Neuron (in vitro differentiated cells): ENCODE data around the gene CIC.

Experiments used
- H2AFZ ChIP-seq: one replicate; pipeline ENCODE4 v1.6.1; 2013; ENCODE audit warnings: low read depth, mild to moderate bottlenecking, inconsistent platforms, low read length, moderate library complexity
- H3K27me3 ChIP-seq: one replicate; pipeline ENCODE4 v1.6.1; 2013; ENCODE audit warnings: low read length; ENCODE audit not compliant: insufficient read depth
- H3K36me3 ChIP-seq: one replicate; pipeline ENCODE4 v1.6.1; 2013; ENCODE audit warnings: low read length; ENCODE audit not compliant: insufficient read depth
- H3K4me1 ChIP-seq: one replicate; pipeline ENCODE4 v1.6.1; 2013; ENCODE audit warnings: low read length; ENCODE audit not compliant: insufficient read depth
- H3K4me3 ChIP-seq: 2 replicates; pipeline ENCODE4 v1.5.1; 2013; ENCODE audit warnings: mild to moderate bottlenecking, low read length, moderate library complexity
- H3K9me3 ChIP-seq: one replicate; pipeline ENCODE4 v1.6.1; 2013; ENCODE audit warnings: low read length

The CIC gene

GRCh38 chr19:42279902-42280814, 11.1 kb downstream of the CIC start:
- peaks cover 41% of the 10 kb centered on the region for H3K4me1 ChIP-seq
- peak overlapping the region; percentile 77 for H3K4me3 ChIP-seq
- H2AFZ ChIP-seq = peak overlapping the region; percentile 49
- H3K36me3 ChIP-seq = peaks cover 2% of the 10 kb centered on the region
- H3K27me3 ChIP-seq = no peaks in the 10 kb centered on the region
- no peaks in the 10 kb centered on the region for H3K9me3 ChIP-seq

- Histone ChIP-seq H3K36me3 (no peaks in the 10 kb centered on the region), H3K4me1 (peaks cover 47% of the 10 kb centered on the region), H3K4me3 (peak overlapping the region; percentile 77), H2AFZ (no peak overlapping the region), H3K27me3 (no peaks in the 10 kb centered on the region), H3K9me3 (no peaks in the 10 kb centered on the region)
These were observed 11.7 kb downstream of the CIC start for GRCh38 chr19:42280815-42281145.

- Histone ChIP-seq H3K36me3 (no peaks in the 10 kb centered on the region), H3K9me3 (no peaks in the 10 kb centered on the region), H3K4me1 (peaks cover 52% of the 10 kb centered on the region), H2AFZ (no peak overlapping the region), H3K4me3 (peak overlapping the region; percentile 77), H3K27me3 (no peaks in the 10 kb centered on the region)
These were observed 12.2 kb downstream of the CIC start for GRCh38 chr19:42281146-42281826.

GRCh38 chr19:42281827-42282762, 13.0 kb downstream of the CIC start:
- Histone ChIP-seq H3K4me3 (peak overlapping the region; percentile 77), H3K4me1 (peaks cover 52% of the 10 kb centered on the region), H2AFZ (no peak overlapping the region), H3K27me3 (no peaks in the 10 kb centered on the region), H3K36me3 (peaks cover 5% of the 10 kb centered on the region), H3K9me3 (no peaks in the 10 kb centered on the region)

- no peaks in the 10 kb centered on the region for H3K27me3 ChIP-seq
- H3K36me3 ChIP-seq = peaks cover 12% of the 10 kb centered on the region
- peaks cover 52% of the 10 kb centered on the region for H3K4me1 ChIP-seq
- no peaks in the 10 kb centered on the region for H3K9me3 ChIP-seq
- no peak overlapping the region for H3K4me3 ChIP-seq
- H2AFZ ChIP-seq = no peak overlapping the region
These were observed 13.8 kb downstream of the CIC start for GRCh38 chr19:42282819-42283187.

GRCh38 chr19:42283188-42284065, 14.4 kb downstream of the CIC start:
- Histone ChIP-seq H3K9me3 (no peaks in the 10 kb centered on the region), H3K4me3 (peak overlapping the region; percentile 49), H3K36me3 (peaks cover 18% of the 10 kb centered on the region), H2AFZ (no peak overlapping the region), H3K27me3 (no peaks in the 10 kb centered on the region), H3K4me1 (peaks cover 52% of the 10 kb centered on the region)

- Histone ChIP-seq H3K4me3 (peak overlapping the region; percentile 49), H2AFZ (no peak overlapping the region), H3K27me3 (no peaks in the 10 kb centered on the region), H3K36me3 (peaks cover 25% of the 10 kb centered on the region), H3K9me3 (no peaks in the 10 kb centered on the region), H3K4me1 (peaks cover 48% of the 10 kb centered on the region)
These were observed 15.0 kb downstream of the CIC start for GRCh38 chr19:42284066-42284501.

GRCh38 chr19:42284591-42285341, 15.7 kb downstream of the CIC start:
- Histone ChIP-seq H3K36me3 (peaks cover 32% of the 10 kb centered on the region), H3K27me3 (no peaks in the 10 kb centered on the region), H2AFZ (no peak overlapping the region), H3K4me3 (peak overlapping the region; percentile 67), H3K4me1 (peaks cover 42% of the 10 kb centered on the region), H3K9me3 (no peaks in the 10 kb centered on the region)

- H3K27me3 ChIP-seq = no peaks in the 10 kb centered on the region
- H2AFZ ChIP-seq = no peak overlapping the region
- H3K4me3 ChIP-seq = peak overlapping the region; percentile 67
- H3K9me3 ChIP-seq = no peaks in the 10 kb centered on the region
- peaks cover 42% of the 10 kb centered on the region for H3K4me1 ChIP-seq
- peaks cover 39% of the 10 kb centered on the region for H3K36me3 ChIP-seq
These were observed 16.5 kb downstream of the CIC start for GRCh38 chr19:42285541-42285941.

- peaks cover 44% of the 10 kb centered on the region for H3K36me3 ChIP-seq
- H3K9me3 ChIP-seq = no peaks in the 10 kb centered on the region
- peaks cover 42% of the 10 kb centered on the region for H3K4me1 ChIP-seq
- H3K4me3 ChIP-seq = peak overlapping the region; percentile 67
- no peaks in the 10 kb centered on the region for H3K27me3 ChIP-seq
- H2AFZ ChIP-seq = no peak overlapping the region
These were observed 16.9 kb downstream of the CIC start for GRCh38 chr19:42285988-42286348.

- H2AFZ ChIP-seq = no peak overlapping the region
- no peak overlapping the region for H3K4me3 ChIP-seq
- no peaks in the 10 kb centered on the region for H3K9me3 ChIP-seq
- no peaks in the 10 kb centered on the region for H3K27me3 ChIP-seq
- peaks cover 37% of the 10 kb centered on the region for H3K4me1 ChIP-seq
- H3K36me3 ChIP-seq = peaks cover 48% of the 10 kb centered on the region
These were observed 17.4 kb downstream of the CIC start for GRCh38 chr19:42286349-42287016.
